Ascending aorta (tissue), 2 donors: ENCODE data around the gene PRR30. TPM values are rescaled to one million over a fixed set of nuclear protein-coding genes. Genes with fewer than 3 reads are reported as not detected.

Experiments
- DNase-seq, 2 donors: peaks; one replicate each; pipeline ENCODE4 v3.0.0-alpha.2; 2019; ENCODE audit warnings: low spot score in 2 of 2
- H3K27ac ChIP-seq, 2 donors: fragments of 200-600 bp; sonication (generic); one replicate each; pipeline ENCODE4 v1.5.1; 2016 to 2017; ENCODE audit warnings: mild to moderate bottlenecking in 1 of 2
- H3K27me3 ChIP-seq: fragments of 200-600 bp; sonication (generic); one replicate; pipeline ENCODE4 v1.5.1; 2017
- H3K36me3 ChIP-seq, 2 donors: fragments of 200-600 bp; sonication (generic); one replicate each; pipeline ENCODE4 v1.5.1; 2016
- H3K4me1 ChIP-seq, 2 donors: fragments of 200-600 bp; sonication (generic); one replicate each; pipeline ENCODE4 v1.5.1; 2016 to 2017; ENCODE audit warnings: mild to moderate bottlenecking in 1 of 2
- H3K4me3 ChIP-seq, 2 donors: fragments of 200-600 bp; sonication (generic); one replicate each; pipeline ENCODE4 v1.5.1; 2016 to 2017; ENCODE audit warnings: mild to moderate bottlenecking in 1 of 2
- H3K9me3 ChIP-seq, 2 donors: fragments of 200-600 bp; sonication (generic); one replicate each; pipeline ENCODE4 v1.5.1; 2016
- CTCF ChIP-seq, 3 experiments: fragments of 200-600 bp in 2 of 3; fragments of 450-650 bp in 1 of 3; sonication (generic) in 2 of 3; IDR thresholded peaks; one replicate each; pipeline ENCODE4 v1.5.1; 2016 to 2019; ENCODE audit warnings: antibody characterized with exemption in 3 of 3, mild to moderate bottlenecking in 1 of 3, moderate library complexity in 1 of 3
- intact Hi-C: fragments of 100-400 bp; cut with DNase I; formaldehyde crosslinking; loops from one replicate; pipeline ENCODE4 v1.15.1; 2023
- total RNA-seq: library from RNA; depleted of rRNA; stranded (reverse); fragments of >200 nt; gene quantifications from one replicate; pipeline ENCODE4 v1.1.0, GENCODE V29; 2016

Gene PRR30
- total RNA-seq, 1 donor from 2014 or later = not detected

- TF ChIP-seq CTCF (IDR thresholded peaks at IDR 0.05) = no peak
- Histone ChIP-seq H3K4me1 (peaks cover 4 to 10% of the 10 kb centered on the region in 2 donors), H3K4me3 (no peak overlapping the region), H3K27me3 (no peaks in the 10 kb centered on the region), H3K36me3 (peaks cover 0 to 4% of the 10 kb centered on the region in 2 donors), H3K9me3 (no peaks in the 10 kb centered on the region), H3K27ac (no peak overlapping the region)
- no peak for DNase-seq
- intact Hi-C loops = no loop called here
Measured at GRCh38 chr2:27096748-27097297, 42.4 kb downstream of the PRR30 start.

- intact Hi-C loops = no loop called here
- TF ChIP-seq CTCF (IDR thresholded peaks at IDR 0.05) = no peak
- Histone ChIP-seq H3K36me3 (peaks cover 0 to 4% of the 10 kb centered on the region in 2 donors), H3K4me3 (peak overlapping the region; percentile 47 to 54), H3K27me3 (no peaks in the 10 kb centered on the region), H3K4me1 (peaks cover 4 to 10% of the 10 kb centered on the region in 2 donors), H3K9me3 (no peaks in the 10 kb centered on the region), H3K27ac (no peak overlapping the region)
- DNase-seq = no peak
Measured at GRCh38 chr2:27095745-27096651, 43.2 kb downstream of the PRR30 start.

- no peak for DNase-seq
- Histone ChIP-seq H3K36me3 (peaks cover 0 to 4% of the 10 kb centered on the region in 2 donors), H3K27ac (no peak overlapping the region), H3K27me3 (no peaks in the 10 kb centered on the region), H3K4me3 (no peak overlapping the region), H3K4me1 (peaks cover 4 to 10% of the 10 kb centered on the region in 2 donors), H3K9me3 (no peaks in the 10 kb centered on the region)
- intact Hi-C loops = no loop called here
- TF ChIP-seq CTCF (IDR thresholded peaks at IDR 0.05) = no peak
Measured at GRCh38 chr2:27095427-27095744, 43.8 kb downstream of the PRR30 start.

GRCh38 chr2:27094353-27094984, 44.7 kb downstream of the PRR30 start:
- peaks cover 4 to 10% of the 10 kb centered on the region in 2 donors for H3K4me1 ChIP-seq
- intact Hi-C loops = no loop called here
- no peak overlapping the region for H3K27ac ChIP-seq
- no peak overlapping the region for H3K4me3 ChIP-seq
- no peaks in the 10 kb centered on the region for H3K27me3 ChIP-seq
- no peaks in the 10 kb centered on the region for H3K9me3 ChIP-seq
- DNase-seq = no peak
- peaks cover 0 to 2% of the 10 kb centered on the region in 2 donors for H3K36me3 ChIP-seq
- no peak for TF ChIP-seq CTCF (IDR thresholded peaks at IDR 0.05)

GRCh38 chr2:27093430-27094352, 45.5 kb downstream of the PRR30 start:
- Histone ChIP-seq H3K27ac (no peak overlapping the region), H3K27me3 (no peaks in the 10 kb centered on the region), H3K9me3 (no peaks in the 10 kb centered on the region), H3K36me3 (no peaks in the 10 kb centered on the region), H3K4me3 (no peak overlapping the region), H3K4me1 (peaks cover 4 to 10% of the 10 kb centered on the region in 2 donors)
- DNase-seq = no peak
- intact Hi-C loops = no loop called here
- no peak for TF ChIP-seq CTCF (IDR thresholded peaks at IDR 0.05)
